ENCODE measurements around the gene NPHP3. TPM values are rescaled to one million over a fixed set of nuclear protein-coding genes. Genes with fewer than 3 reads are reported as not detected.

NPHP3 gene, protein sequence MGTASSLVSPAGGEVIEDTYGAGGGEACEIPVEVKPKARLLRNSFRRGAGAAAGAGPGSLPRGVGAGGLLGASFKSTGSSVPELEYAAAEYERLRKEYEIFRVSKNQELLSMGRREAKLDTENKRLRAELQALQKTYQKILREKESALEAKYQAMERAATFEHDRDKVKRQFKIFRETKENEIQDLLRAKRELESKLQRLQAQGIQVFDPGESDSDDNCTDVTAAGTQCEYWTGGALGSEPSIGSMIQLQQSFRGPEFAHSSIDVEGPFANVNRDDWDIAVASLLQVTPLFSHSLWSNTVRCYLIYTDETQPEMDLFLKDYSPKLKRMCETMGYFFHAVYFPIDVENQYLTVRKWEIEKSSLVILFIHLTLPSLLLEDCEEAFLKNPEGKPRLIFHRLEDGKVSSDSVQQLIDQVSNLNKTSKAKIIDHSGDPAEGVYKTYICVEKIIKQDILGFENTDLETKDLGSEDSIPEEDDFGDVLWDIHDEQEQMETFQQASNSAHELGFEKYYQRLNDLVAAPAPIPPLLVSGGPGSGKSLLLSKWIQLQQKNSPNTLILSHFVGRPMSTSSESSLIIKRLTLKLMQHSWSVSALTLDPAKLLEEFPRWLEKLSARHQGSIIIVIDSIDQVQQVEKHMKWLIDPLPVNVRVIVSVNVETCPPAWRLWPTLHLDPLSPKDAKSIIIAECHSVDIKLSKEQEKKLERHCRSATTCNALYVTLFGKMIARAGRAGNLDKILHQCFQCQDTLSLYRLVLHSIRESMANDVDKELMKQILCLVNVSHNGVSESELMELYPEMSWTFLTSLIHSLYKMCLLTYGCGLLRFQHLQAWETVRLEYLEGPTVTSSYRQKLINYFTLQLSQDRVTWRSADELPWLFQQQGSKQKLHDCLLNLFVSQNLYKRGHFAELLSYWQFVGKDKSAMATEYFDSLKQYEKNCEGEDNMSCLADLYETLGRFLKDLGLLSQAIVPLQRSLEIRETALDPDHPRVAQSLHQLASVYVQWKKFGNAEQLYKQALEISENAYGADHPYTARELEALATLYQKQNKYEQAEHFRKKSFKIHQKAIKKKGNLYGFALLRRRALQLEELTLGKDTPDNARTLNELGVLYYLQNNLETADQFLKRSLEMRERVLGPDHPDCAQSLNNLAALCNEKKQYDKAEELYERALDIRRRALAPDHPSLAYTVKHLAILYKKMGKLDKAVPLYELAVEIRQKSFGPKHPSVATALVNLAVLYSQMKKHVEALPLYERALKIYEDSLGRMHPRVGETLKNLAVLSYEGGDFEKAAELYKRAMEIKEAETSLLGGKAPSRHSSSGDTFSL (N-terminal part only)
- 16.5 and 17.5 TPM in 2 replicates for total RNA-seq

DNA sequence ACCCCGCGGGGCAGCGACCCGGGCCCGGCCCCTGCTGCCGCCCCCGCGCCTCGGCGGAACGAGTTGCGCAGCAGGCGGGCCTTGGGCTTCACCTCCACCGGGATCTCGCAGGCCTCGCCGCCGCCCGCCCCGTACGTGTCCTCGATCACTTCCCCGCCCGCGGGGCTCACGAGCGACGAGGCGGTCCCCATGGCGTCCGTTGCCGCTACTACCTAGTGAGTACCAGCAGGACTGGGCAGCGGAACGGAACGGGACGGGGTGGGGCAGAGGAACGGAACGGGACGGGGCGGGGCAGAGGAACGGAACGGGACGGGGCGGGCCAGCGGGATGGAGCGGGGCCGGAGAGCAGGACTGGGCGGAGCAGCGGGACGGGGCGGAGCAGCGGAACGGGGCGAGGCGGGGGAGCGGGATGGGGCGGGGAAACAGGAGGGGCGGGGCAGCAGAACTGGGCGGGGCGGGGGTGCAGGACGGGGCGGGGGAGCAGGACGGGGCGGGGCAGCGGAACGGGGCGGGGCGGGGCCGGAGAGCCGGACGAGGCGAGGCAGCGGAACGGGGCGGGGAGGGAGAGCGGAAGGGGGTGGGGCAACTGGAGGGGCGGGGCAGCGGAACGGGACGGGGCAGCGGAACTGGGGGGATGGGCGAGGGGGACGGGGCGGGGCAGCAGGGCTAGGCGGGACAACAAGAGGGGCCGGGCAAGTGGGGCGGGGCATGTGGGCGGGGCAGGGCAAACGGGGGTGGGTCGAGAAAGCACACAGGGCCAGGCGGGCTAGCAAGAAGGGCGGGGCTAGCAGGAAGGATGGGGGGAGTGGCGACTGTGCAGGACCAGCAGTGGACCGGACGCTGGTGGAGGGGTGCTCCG, at the start of gene NPHP3:
NPHP3 (minus strand) TSS at position 245 of the 859 bp plus-strand sequence; CDS start at position 191, 54 bp downstream.

DNA sequence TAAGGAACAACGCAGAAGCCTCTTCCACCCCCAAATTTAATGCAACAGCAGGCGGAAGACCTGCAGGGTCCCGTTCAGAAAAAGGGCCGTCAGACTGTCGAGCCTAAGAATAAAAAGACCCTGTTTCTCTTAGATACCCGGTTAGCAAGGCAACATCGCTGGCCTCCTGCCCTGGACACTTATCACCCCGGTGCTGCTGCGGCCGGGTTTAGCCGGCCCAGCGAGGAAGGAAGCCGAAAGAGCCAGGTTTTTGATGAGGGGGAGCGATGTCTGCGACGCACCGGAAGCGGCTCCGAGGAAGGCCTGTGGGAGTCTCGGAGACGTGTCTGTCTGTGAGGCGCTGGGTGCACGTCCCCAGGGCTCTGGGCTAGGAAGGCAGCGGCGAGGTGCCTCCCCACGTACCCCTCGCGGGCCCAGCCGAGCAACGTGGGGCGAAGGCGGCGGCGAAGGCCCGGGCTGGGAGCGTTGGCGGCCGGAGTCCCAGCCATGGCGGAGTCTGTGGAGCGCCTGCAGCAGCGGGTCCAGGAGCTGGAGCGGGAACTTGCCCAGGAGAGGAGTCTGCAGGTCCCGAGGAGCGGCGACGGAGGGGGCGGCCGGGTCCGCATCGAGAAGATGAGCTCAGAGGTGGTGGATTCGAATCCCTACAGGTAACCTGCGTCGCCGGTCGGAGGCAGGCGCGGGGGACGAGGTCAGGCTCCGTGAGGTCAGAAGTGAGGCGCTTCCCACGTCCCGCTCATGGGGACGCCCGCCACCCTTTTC, 62.0 kb downstream of the NPHP3 start, which contains the start of gene UBA5:
UBA5 (plus strand) TSS at position 278 of the 759 bp plus-strand sequence; CDS start at position 487, 209 bp downstream.

DNA sequence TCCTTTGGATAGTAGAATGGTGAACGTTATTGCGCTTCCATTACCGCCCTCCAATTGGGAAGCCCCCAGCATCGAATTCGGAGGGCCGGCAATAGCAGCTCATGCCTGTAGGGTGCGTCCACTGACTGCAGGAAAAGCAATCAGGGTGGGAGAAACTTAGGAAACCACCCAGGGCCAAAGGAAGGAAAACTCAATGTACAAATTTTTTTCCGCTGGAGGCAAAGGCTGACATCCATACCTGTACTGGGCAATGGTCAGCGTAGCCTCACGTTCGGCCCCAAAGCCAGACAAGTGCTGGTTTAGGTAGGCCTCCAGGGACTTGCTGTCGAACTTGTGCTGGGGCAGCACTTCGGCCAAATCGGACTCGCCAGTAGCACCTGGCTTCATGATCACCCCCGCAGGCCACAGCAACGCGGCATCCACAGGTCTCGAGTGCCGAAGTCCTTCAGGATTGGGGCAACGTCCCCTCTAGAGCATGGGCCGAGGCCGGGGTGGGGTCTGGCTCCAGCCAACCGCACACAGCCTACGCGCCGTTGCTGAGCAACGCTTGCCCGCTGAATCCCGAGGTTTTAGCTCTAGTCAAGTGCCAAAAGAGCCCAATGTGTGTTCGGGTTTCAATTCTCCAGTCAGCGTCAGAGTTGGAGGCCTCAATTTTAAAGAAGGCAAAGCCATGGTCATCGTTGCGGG, 62.7 kb downstream of the NPHP3 start, which contains the start of gene ACAD11:
ACAD11 (minus strand) TSS at position 445 of the 687 bp plus-strand sequence; CDS start at position 387, 58 bp downstream.

Other genes with a start within 250 kb of the NPHP3 start
- 0.54 and 1.5 TPM in 2 replicates for gene ACKR4, start 125.1 kb downstream of the NPHP3 start, total RNA-seq
- gene ACAD11, start 62.6 kb downstream of the NPHP3 start, total RNA-seq = 9.7 and 10.7 TPM in 2 replicates
- 22.7 and 25.1 TPM in 2 replicates for gene UBA5, start 62.1 kb downstream of the NPHP3 start, total RNA-seq